ENCODE measurements around the gene CD63.

GRCh38 chr12:55706568-55707218 is 22.1 kb downstream of the CD63 start:
- TF ChIP-seq POLR2A (IDR thresholded peaks at IDR 0.05) (no peak), CTCF (IDR thresholded peaks at IDR 0.05) (no peak), POLR2AphosphoS5 (IDR thresholded peaks at IDR 0.05) (no peak)

Measured in breast epithelium (tissue), 3 donors.